A549 (cell line): ENCODE data around the gene ATG4B. TPM values are rescaled to one million over a fixed set of nuclear protein-coding genes. Genes with fewer than 3 reads are reported as not detected.

Source experiments
- ATAC-seq, 2 experiments: fragments of 200-7000 bp in 1 of 2; fragments of >200 bp in 1 of 2; cut with Nextera tagmentation in 1 of 2; cut with Tn5 transposase in 1 of 2; 3 replicates each; pipeline versions ENCODE4 v1.8.0 to v1.9.1; 2018 to 2020; ENCODE audit warnings: mild to moderate bottlenecking in 1 of 2, moderate library complexity in 1 of 2
- CTCF ChIA-PET: fragments of 300-600 bp; sonication (Branson Sonifier 250); formaldehyde crosslinking; extraction: SDS; loops from one replicate; lab custom pipeline; 2021; ENCODE audit warnings: antibody characterized with exemption, inconsistent platforms; lab: Yijun Ruan, JAX
- POLR2A ChIA-PET: fragments of 350-600 bp; formaldehyde crosslinking; extraction: SDS; loops from one replicate; lab custom pipeline; 2021; ENCODE audit warnings: antibody characterized with exemption, inconsistent platforms; lab: Yijun Ruan, JAX
- DNase-seq, 2 experiments: peaks; one replicate each; pipeline versions ENCODE4 v3.0.0 to v3.0.0-alpha.2; 2011 to 2016; ENCODE audit warnings: low read depth in 1 of 2, low spot score in 1 of 2
- FAIRE-seq: peaks from 2 replicates; lab custom pipeline; 2011; peaks lifted over from hg19 to GRCh38; lab: Jason Lieb, UNC
- H3K27ac ChIP-seq, 2 experiments: fragments of >200 bp; sonication (Bioruptor Twin); formaldehyde crosslinking; 3 replicates each; pipeline ENCODE4 v1.5.1; 2016 to 2017
- H3K4me1 ChIP-seq: fragments of >200 bp; sonication (Bioruptor Twin); formaldehyde crosslinking; 3 replicates; pipeline ENCODE4 v1.6.1; 2016
- H3K4me2 ChIP-seq: fragments of >200 bp; sonication (Bioruptor Twin); formaldehyde crosslinking; 3 replicates; pipeline ENCODE4 v1.6.1; 2016
- H3K4me3 ChIP-seq: fragments of >200 bp; sonication (Bioruptor Twin); formaldehyde crosslinking; 3 replicates; pipeline ENCODE4 v1.5.1; 2016
- H3K9me3 ChIP-seq: fragments of >200 bp; sonication (Bioruptor Twin); formaldehyde crosslinking; 3 replicates; pipeline ENCODE4 v1.6.1; 2016
- BCL3 ChIP-seq: fragments of >200 bp; sonication (Bioruptor Twin); formaldehyde crosslinking; IDR thresholded peaks from 3 replicates; pipeline ENCODE4 v1.6.1; 2016
- BHLHE40 ChIP-seq: IDR thresholded peaks from 2 replicates; pipeline ENCODE4 v1.6.1; 2012; ENCODE audit warnings: low read depth, low read length, inconsistent platforms
- CHD2 ChIP-seq: fragments of 150-350 bp; IDR thresholded peaks from 2 replicates; pipeline ENCODE4 v1.6.1; 2014; ENCODE audit warnings: low read length; ENCODE audit not compliant: partially characterized antibody
- E2F6 ChIP-seq: IDR thresholded peaks from 2 replicates; pipeline ENCODE4 v1.6.1; 2012; ENCODE audit warnings: low read depth, borderline replicate concordance
- EHF ChIP-seq: fragments of 250-450 bp; sonication (Bioruptor Pico); IDR thresholded peaks from 2 replicates; pipeline ENCODE4 v1.5.0; 2020; ENCODE audit warnings: mild to moderate bottlenecking
- EP300 ChIP-seq, 2 experiments: fragments of >200 bp; sonication (Bioruptor Twin); formaldehyde crosslinking; IDR thresholded peaks; 2 replicates in 1 of 2; 3 replicates in 1 of 2; pipeline ENCODE4 v1.6.1; 2016 to 2017
- FOSL2 ChIP-seq, 2 experiments: fragments of 450-650 bp in 1 of 2; fragments of >200 bp in 1 of 2; sonication (Bioruptor Twin) in 1 of 2; formaldehyde crosslinking; IDR thresholded peaks; 2 replicates each; pipeline versions ENCODE4 v1.5.0 to v1.6.1; 2016 to 2020; ENCODE audit warnings: mild to moderate bottlenecking in 1 of 2, moderate library complexity in 1 of 2
- GATA3 ChIP-seq: IDR thresholded peaks from 2 replicates; pipeline ENCODE4 v1.6.1; 2012; ENCODE audit warnings: borderline replicate concordance
- HEYL ChIP-seq: fragments of 250-450 bp; sonication (Bioruptor Pico); IDR thresholded peaks from 2 replicates; pipeline ENCODE4 v1.8.0; 2021; ENCODE audit warnings: mild to moderate bottlenecking, moderate library complexity
- JUN ChIP-seq, 2 experiments: fragments of >200 bp; sonication (Bioruptor Twin); formaldehyde crosslinking; IDR thresholded peaks; 2 replicates in 1 of 2; 3 replicates in 1 of 2; pipeline ENCODE4 v1.6.1; 2016 to 2017
- MAFK ChIP-seq: fragments of 450-650 bp; IDR thresholded peaks from 2 replicates; pipeline ENCODE4 v1.6.1; 2014; ENCODE audit not compliant: partially characterized antibody
- MAZ ChIP-seq: fragments of 150-350 bp; IDR thresholded peaks from 2 replicates; pipeline ENCODE4 v1.6.1; 2014; ENCODE audit warnings: antibody characterized with exemption, low read depth, low read length, borderline replicate concordance
- NPAS2 ChIP-seq: fragments of 250-450 bp; sonication (Bioruptor Pico); IDR thresholded peaks from 2 replicates; pipeline ENCODE4 v1.8.0; 2022; ENCODE audit warnings: mild to moderate bottlenecking, moderate library complexity, borderline replicate concordance
- POLR2A ChIP-seq: IDR thresholded peaks from 2 replicates; pipeline ENCODE4 v1.6.1; 2012; ENCODE audit warnings: mild to moderate bottlenecking, low read length
- REST ChIP-seq: fragments of 200-600 bp; sonication (generic); IDR thresholded peaks from 2 replicates; pipeline ENCODE4 v1.6.1; 2016; ENCODE audit warnings: antibody characterized with exemption, mild to moderate bottlenecking, moderate library complexity
- RNF2 ChIP-seq: fragments of 200-600 bp; sonication (generic); IDR thresholded peaks from 2 replicates; pipeline ENCODE4 v1.6.1; 2016; ENCODE audit warnings: low read depth, mild to moderate bottlenecking, antibody characterized with exemption, moderate library complexity, borderline replicate concordance
- SMC3 ChIP-seq: fragments of >200 bp; sonication (Bioruptor Twin); formaldehyde crosslinking; IDR thresholded peaks from 3 replicates; pipeline ENCODE4 v1.6.1; 2018; ENCODE audit warnings: inconsistent platforms
- TFCP2L1 ChIP-seq: fragments of 250-450 bp; sonication (Bioruptor Pico); IDR thresholded peaks from 2 replicates; pipeline ENCODE4 v1.5.0; 2021; ENCODE audit warnings: mild to moderate bottlenecking
- USF2 ChIP-seq: fragments of 450-650 bp; IDR thresholded peaks from 2 replicates; pipeline ENCODE4 v1.6.1; 2014; ENCODE audit warnings: antibody characterized with exemption
- WGBS: methylation state at CpG from one replicate; pipeline ENCODE4 v1.1.6; 2017; ENCODE audit errors: missing lambda C conversion rate; 5-methylcytosine and 5-hydroxymethylcytosine counted together
- polyA plus RNA-seq, 4 experiments: library from polyadenylated mRNA; depleted of rRNA in 3 of 4; stranded (reverse); fragments of >200 nt; fragmentation: RNase III in 1 of 4; extraction: RNeasy Plus Mini Kit Qiagen cat#74134 plus additional on column Dnase treatment in 1 of 4; gene quantifications; 2 replicates in 3 of 4; 3 replicates in 1 of 4; pipeline ENCODE4 v1.2.3, GENCODE V29; 2011 to 2017

ATG4B gene
- polyA plus RNA-seq, 2 of the 4 experiments (the other 2 are of a cell fraction), result 70.3 to 75.2 TPM

GRCh38 chr2:241595600-241596140 is 41.8 kb upstream of the ATG4B start:
- Histone ChIP-seq H3K9me3 (no peaks in the 10 kb centered on the region; the same call in 2 of the 3 replicates), H3K4me3 (no peak overlapping the region)

GRCh38 chr2:241597561-241597960 is 39.9 kb upstream of the ATG4B start:
- 95% methylated on average over 6 of the region's 6 CpGs for WGBS
- Histone ChIP-seq H3K4me3 (no peak overlapping the region), H3K4me1 (no peaks in the 10 kb centered on the region), H3K27ac (no peak overlapping the region), H3K9me3 (no peaks in the 10 kb centered on the region), H3K4me2 (no peak overlapping the region)
- ChIA-PET CTCF (interaction anchor here (0.9 to 1.6 kb wide), 4 partner anchors 30 to 281 kb away, joined by 3 to 4 read pairs (median 4); partner anchors contain the start of gene BOK), POLR2A (no interaction called here)
- DNase-seq, result no peak
- no peak for TF ChIP-seq BCL3
- TF ChIP-seq SMC3, result no peak
- no peak for TF ChIP-seq MAFK
- TF ChIP-seq EHF, result no peak
- TF ChIP-seq USF2, result no peak
- TF ChIP-seq NPAS2 (CRISPR knock-in tag), result no peak
- TF ChIP-seq MAZ, result no peak
- TF ChIP-seq EP300 (IDR thresholded peaks at IDR 0.05), result no peak
- TF ChIP-seq CHD2, result no peak
- TF ChIP-seq GATA3, result no peak
- no peak for TF ChIP-seq POLR2A
- no peak for TF ChIP-seq HEYL (CRISPR knock-in tag)
- TF ChIP-seq BHLHE40, result no peak
- TF ChIP-seq FOSL2 (IDR thresholded peaks at IDR 0.05), result no peak
- TF ChIP-seq FOSL2 (CRISPR knock-in tag; IDR thresholded peaks at IDR 0.05), result no peak
- no peak for TF ChIP-seq RNF2
- no peak for TF ChIP-seq REST
- TF ChIP-seq JUN (IDR thresholded peaks at IDR 0.05), result no peak
- no peak for TF ChIP-seq TFCP2L1 (CRISPR knock-in tag)
- TF ChIP-seq E2F6, result no peak
- ATAC-seq, result no peak
- FAIRE-seq, result no peak

More at GRCh38 chr2:241595600-241596140, 41.8 kb upstream of the ATG4B start:
- ATAC-seq, result peak; percentile 39 to 71; a peak in 4 of 6 replicates
- DNase-seq, result peak in 1 of 2 experiments; percentile 21
- Histone ChIP-seq H3K4me2 (no peak overlapping the region), H3K27ac (no peak overlapping the region), H3K4me1 (no peaks in the 10 kb centered on the region)
- FAIRE-seq, result no peak
- 97% methylated on average over 15 of the region's 15 CpGs for WGBS
- no peak for TF ChIP-seq EHF
- ChIA-PET CTCF (interaction anchor here (0.9 to 1.1 kb wide), 2 partner anchors 40 to 64 kb away, joined by 3 to 4 read pairs; no protein-coding TSS in a partner anchor), POLR2A (no interaction called here)
